ENCODE data around the gene OAT.
A peak's percentile ranks its signal among the peaks of the same experiment; 100 is the strongest.
"Not testable (repeated sequence)": the region's sequence is repeated elsewhere in the genome, so short reads cannot be mapped to it uniquely, and the experiment has no call there.

The OAT gene

GRCh38 chr10:124447751-124448466 lies 29.2 kb upstream of the OAT start:
- no peak for DNase-seq (ENCODE audit: low spot score)

- no peak for DNase-seq (ENCODE audit: low spot score)
Measured at GRCh38 chr10:124446830-124447750, 28.4 kb upstream of the OAT start.

DNA sequence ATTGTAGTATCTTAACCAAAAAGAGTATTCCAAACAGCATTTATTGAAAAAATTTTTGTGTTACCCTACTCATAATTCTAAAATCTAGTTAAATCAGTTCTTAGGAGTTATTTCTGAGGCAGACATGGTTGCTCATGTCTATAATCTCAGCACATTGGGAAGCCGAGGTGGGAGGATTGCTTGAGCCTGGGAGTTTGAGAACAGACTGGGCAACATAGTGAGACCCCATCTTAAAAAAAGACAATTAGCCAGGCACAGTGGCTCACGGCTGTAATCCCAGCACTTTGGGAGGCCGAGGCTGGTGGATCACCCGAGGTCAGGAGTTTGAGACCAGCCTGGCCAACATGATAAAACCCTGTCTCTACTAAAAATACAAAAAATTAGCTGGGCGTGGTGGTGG lies 23.0 kb upstream of the OAT start:
- not testable (repeated sequence) for DNase-seq (ENCODE audit: low spot score)

DNA sequence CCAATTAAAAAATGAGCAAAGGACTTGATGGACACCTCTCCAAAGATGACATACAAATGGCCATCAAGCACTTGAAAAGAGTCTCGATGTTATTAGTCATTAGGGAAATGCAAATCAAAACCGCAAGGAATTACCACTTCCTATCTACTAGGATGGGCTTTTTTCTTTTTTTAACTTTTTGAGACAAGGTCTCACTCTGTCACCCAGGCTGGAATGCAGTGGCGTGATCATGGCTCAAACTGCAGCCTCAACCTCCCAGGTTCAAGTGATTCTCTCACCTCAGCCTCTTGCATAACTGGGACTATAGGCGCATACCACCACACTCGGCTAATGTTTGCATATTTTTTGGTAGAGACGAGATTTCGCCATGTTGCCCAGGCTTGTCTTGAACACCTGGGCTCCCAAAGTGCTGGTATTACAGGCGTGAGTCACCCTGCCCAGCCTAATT lies 17.5 kb upstream of the OAT start:
- DNase-seq (ENCODE audit: low spot score), result no peak

GRCh38 chr10:124435683-124436082 lies 17.0 kb upstream of the OAT start:
- not testable (repeated sequence) for DNase-seq (ENCODE audit: low spot score)

DNA sequence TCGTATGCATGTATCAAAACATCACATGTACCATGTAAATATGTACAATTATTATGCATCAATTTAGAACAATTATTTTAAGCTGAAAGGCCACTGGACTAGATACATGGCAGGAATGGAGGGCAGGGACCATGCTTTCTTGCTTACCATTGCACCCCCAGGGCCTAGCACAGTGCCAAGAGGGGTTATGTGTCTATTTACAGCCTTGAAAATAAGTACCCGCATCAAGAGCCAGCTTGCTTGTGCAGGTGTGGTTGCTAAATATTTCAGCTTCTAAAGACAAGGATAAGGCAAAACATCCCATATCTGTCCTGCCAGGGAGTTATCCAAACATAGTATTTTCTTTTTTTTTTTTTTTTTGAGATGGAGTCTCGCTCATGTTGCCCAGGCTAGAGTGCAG lies 14.7 kb upstream of the OAT start:
- no peak for DNase-seq (ENCODE audit: low spot score)

DNA sequence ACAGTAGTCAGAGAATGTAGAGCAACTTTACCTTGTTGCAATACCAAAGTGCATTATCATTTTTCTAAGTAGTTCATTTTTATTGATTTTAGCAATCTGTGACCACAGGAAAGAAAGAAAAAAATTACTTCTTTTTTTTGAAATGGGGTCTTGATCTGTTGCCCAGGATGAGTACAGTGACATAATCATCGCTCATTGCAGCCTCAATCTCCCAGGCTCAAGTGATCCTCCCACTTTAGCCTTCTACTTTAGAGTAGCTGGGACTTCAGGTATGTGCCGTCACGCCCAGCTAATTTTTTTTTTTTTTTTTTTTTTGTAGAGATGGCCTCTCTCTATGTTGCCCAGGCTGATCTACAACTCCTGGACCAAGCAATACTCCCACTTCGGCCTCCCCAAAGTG lies 11.4 kb upstream of the OAT start:
- DNase-seq (ENCODE audit: low spot score), result no peak

DNA sequence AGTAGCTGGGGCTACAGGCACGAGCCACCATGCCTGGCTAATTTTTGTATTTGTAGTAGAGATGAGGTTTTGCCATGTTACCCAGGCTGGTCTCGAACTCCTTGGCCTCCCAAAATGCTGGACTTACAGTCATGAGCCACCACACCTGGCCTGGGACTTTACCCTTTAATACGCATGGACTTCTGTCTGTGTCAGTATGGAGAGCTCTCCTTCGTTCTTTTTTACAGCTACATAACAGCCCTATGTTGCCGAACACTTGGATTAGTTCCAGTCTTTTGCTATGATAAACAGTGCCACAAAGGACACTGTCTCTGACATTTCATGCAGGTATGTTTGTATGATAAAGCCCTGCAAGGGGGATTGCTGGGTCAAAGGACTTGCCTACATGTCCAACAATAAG lies 10.9 kb upstream of the OAT start:
- no peak for DNase-seq (ENCODE audit: low spot score)

DNA sequence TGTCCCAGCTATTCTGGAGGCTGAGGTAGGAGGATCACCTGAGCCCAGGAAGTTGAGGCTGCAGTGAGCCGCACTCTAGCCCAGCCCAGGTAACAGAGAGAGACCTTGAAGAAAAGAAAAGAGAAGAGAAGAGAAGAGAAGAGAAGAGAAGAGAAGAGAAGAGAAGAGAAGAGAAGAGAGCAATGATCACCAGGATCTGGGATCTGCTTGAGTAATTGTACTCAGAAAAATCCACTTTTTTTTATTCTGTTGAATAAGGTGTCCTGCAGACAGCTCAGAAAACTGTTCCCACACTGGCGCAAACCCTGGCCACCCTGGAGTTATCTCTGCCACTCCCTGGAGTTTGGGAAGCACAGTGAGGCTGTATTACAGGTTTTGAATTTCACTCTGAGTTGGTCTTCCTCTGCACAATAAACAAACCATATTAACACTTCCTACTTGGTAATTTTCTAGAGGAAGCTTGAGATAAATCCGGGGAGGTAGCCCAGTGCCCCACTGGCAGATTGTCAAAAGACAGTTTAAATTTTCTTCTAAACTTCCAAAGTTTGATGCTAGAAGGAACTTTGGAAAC lies 9.6 kb upstream of the OAT start:
- DNase-seq (ENCODE audit: low spot score), result no peak

- DNase-seq (ENCODE audit: low spot score), result no peak
Measured at GRCh38 chr10:124425227-124425962, 6.7 kb upstream of the OAT start.

DNA sequence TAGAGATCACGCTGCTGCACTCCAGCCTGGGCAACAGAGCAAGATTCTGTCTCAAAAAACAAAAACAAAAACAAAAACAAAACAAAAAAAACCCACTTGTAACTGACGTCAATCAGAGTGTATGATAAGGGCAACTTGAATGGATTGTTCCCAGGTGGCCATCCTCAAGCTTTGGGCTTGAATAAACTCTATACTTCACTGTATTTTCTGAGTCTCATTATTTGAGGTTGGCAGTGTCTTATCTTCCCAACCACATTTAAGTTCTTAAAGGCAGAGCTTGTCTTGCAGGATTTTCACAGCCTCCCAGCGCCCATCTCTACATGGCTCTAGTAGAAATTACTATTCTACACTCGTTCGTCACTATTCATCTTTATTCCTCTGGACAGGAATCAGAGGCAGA lies 5.1 kb upstream of the OAT start:
- DNase-seq (ENCODE audit: low spot score), result no peak

- no peak for DNase-seq (ENCODE audit: low spot score)
Measured at GRCh38 chr10:124422742-124423141, 4.0 kb upstream of the OAT start.

DNA sequence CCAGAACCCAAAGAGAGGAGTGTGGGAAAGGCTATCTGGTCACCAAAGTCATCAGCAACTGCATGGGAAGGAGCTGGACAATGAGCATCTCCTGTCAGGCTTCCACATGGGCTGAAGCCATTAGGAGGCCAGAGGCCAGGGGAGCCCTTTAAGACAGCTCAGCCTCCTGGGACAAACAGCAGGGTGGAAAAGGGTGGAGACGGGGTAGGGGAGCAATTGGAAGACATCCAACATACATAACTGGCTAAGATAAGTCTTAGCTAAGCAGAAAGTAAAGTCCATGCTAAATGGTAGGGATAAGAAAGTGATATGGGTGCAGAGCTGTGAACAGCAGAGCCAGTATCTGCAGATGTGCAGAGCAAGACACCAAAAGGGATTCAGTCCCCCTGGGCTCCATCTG lies 1.5 kb upstream of the OAT start:
- no peak for DNase-seq (ENCODE audit: low spot score)

DNA sequence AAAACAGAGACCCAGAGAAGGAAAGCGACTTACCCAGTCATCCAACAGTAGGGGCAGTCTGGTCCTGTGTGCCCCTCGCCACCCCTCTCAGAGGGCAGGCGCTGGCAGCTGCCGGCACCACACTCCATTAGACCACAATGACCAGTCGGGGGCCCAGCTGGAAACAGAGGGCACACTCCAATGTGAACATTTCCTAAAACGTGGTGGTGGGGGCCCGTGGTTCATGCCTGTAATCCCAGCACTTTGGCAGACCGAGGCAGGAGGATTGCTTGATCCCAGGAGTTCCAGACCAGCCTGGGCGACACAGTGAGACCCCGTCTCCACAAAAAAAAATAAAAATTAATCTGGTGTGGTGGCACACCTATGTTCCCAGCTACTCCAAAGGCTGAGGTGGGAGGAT lies 912 bp upstream of the OAT start:
- DNase-seq (ENCODE audit: low spot score), result no peak

GRCh38 chr10:124417895-124418725 lies 613 bp downstream of the OAT start:
- DNase-seq (ENCODE audit: low spot score), result peak; percentile 77

- DNase-seq (ENCODE audit: low spot score), result no peak
Measured at GRCh38 chr10:124416733-124417132, 2.0 kb downstream of the OAT start.

DNA sequence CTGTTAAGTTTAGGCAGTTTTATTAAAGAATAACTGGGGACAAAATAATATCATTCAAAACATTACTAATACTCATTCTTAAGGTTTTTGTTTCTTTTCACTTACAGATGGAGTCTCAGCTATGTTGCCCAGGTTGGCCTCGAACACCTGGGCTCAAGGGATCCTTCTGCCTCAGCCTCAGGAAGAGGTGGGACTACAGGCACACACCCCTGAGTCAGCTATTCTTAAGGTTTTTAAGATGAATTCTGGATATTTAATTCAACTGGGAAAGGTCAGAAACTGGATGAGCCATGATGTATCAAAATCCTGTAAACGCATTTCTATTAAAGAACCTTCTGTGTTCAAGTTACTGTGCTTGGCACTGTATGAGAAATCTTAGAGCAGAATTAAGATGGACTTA lies 3.5 kb downstream of the OAT start:
- DNase-seq (ENCODE audit: low spot score), result no peak

GRCh38 chr10:124414076-124414475 lies 4.6 kb downstream of the OAT start:
- DNase-seq (ENCODE audit: low spot score), result peak; percentile 71

- DNase-seq (ENCODE audit: low spot score), result no peak
Measured at GRCh38 chr10:124409696-124410095, 9.0 kb downstream of the OAT start.

- DNase-seq (ENCODE audit: low spot score), result no peak
Measured at GRCh38 chr10:124408357-124408756, 10.4 kb downstream of the OAT start.

DNA sequence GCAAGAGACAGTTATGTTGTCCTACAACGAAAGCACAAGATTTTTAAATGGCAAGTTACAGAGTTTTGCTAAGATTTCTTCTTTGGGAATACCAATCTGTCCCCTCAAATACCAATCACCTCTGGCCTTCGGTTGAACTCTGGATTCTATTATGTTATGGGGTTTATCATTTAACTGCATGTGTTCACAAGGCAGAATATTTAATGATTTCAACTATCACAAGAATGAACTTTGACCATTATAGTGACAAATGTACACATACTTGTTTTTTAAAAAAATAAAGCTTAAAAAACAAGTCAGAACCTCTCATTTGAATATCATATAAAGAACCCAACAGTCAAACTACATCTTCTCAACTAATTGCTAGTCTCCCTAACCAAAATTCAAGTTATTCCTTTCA lies 11.3 kb downstream of the OAT start:
- DNase-seq (ENCODE audit: low spot score), result no peak
